HPDE6-E6E7 (cell line): Measurements from ENCODE around the gene CERS6.

Source experiments
- DNase-seq: peaks from one replicate; pipeline ENCODE4 v3.0.0; 2011; ENCODE audit warnings: missing footprints; ENCODE audit errors: extremely low spot score

The CERS6 gene

GRCh38 chr2:168801961-168802858 lies 346.1 kb downstream of the CERS6 start, which contains the start of gene NOSTRIN:
Gene NOSTRIN, plus strand, starts transcription at chr2:168802637. Its CDS starts 10 bp downstream, at chr2:168802647.
- no peak for DNase-seq

- no peak for DNase-seq
Measured at GRCh38 chr2:168802859-168803725, 347.0 kb downstream of the CERS6 start.

- DNase-seq, result no peak
Measured at GRCh38 chr2:168804214-168804613, 348.1 kb downstream of the CERS6 start.

GRCh38 chr2:168805615-168806014 lies 349.5 kb downstream of the CERS6 start:
- DNase-seq, result no peak

GRCh38 chr2:168809537-168809936 lies 353.5 kb downstream of the CERS6 start:
- DNase-seq, result no peak

- no peak for DNase-seq
Measured at GRCh38 chr2:168810235-168810634, 354.2 kb downstream of the CERS6 start.

GRCh38 chr2:168811696-168812095 lies 355.6 kb downstream of the CERS6 start:
- DNase-seq, result no peak

- DNase-seq, result no peak
Measured at GRCh38 chr2:168814046-168814445, 358.0 kb downstream of the CERS6 start.

GRCh38 chr2:168814939-168815907 lies 359.2 kb downstream of the CERS6 start:
- no peak for DNase-seq

- peak; percentile 51 for DNase-seq
Measured at GRCh38 chr2:168816369-168816768, 360.3 kb downstream of the CERS6 start.

- DNase-seq, result no peak
Measured at GRCh38 chr2:168819050-168819715, 363.1 kb downstream of the CERS6 start.

- no peak for DNase-seq
Measured at GRCh38 chr2:168819829-168820489, 363.9 kb downstream of the CERS6 start.

GRCh38 chr2:168821577-168821976 lies 365.5 kb downstream of the CERS6 start:
- DNase-seq, result no peak

- DNase-seq, result no peak
Measured at GRCh38 chr2:168821992-168822391, 365.9 kb downstream of the CERS6 start.
